CD8-positive, alpha-beta memory T cell (primary cell): ENCODE measurements around the gene LRGUK. TPM values are rescaled to one million over a fixed set of nuclear protein-coding genes. Genes with fewer than 3 reads are reported as not detected.
A peak's percentile ranks its signal among the peaks of the same experiment; 100 is the strongest.

ENCODE experiments used
- CTCF ChIA-PET: fragments of 350-600 bp; sonication (Branson Sonifier 250); formaldehyde crosslinking; loops from one replicate; lab custom pipeline; 2021; ENCODE audit warnings: antibody characterized with exemption; lab: Charles Lee
- POLR2A ChIA-PET: fragments of 350-600 bp; sonication (Branson Sonifier 250); formaldehyde crosslinking; loops from one replicate; lab custom pipeline; 2021; ENCODE audit warnings: antibody characterized with exemption; lab: Charles Lee
- DNase-seq, 5 donors: peaks; one replicate each; pipeline versions ENCODE4 v3.0.0 to v3.0.0-alpha.2; 2020 to 2022; ENCODE audit warnings: mixed read lengths in 1 of 5
- H3K27ac ChIP-seq: one replicate; pipeline ENCODE4 v1.7.0; 2013; ENCODE audit warnings: low read depth, mild to moderate bottlenecking, low read length, moderate library complexity
- H3K27me3 ChIP-seq: 2 replicates; pipeline ENCODE4 v1.7.0; 2013; ENCODE audit warnings: low read length, mild to moderate bottlenecking; ENCODE audit not compliant: insufficient read depth, poor library complexity, severe bottlenecking
- H3K36me3 ChIP-seq: 2 replicates; pipeline ENCODE4 v1.7.0; 2013; ENCODE audit warnings: mild to moderate bottlenecking, low read length, moderate library complexity; ENCODE audit not compliant: insufficient read depth
- H3K4me1 ChIP-seq: 2 replicates; pipeline ENCODE4 v1.7.0; 2013; ENCODE audit warnings: mild to moderate bottlenecking, low read length, moderate library complexity; ENCODE audit not compliant: insufficient read depth
- H3K4me3 ChIP-seq: 2 replicates; pipeline ENCODE4 v1.7.0; 2013; ENCODE audit warnings: mild to moderate bottlenecking, low read length
- H3K9me3 ChIP-seq: 2 replicates; pipeline ENCODE4 v1.7.0; 2013; ENCODE audit warnings: mild to moderate bottlenecking, low read length
- H3K27ac Mint-ChIP-seq, 8 donors: one replicate each; pipeline ENCODE4 v1.8.0; 2020 to 2021; ENCODE audit warnings: mixed read lengths in 8 of 8, mild to moderate bottlenecking in 6 of 8, inconsistent platforms in 3 of 8, moderate library complexity in 3 of 8
- H3K27me3 Mint-ChIP-seq, 2 donors: one replicate each; pipeline ENCODE4 v1.8.0; 2020 to 2021; ENCODE audit warnings: mixed read lengths in 2 of 2, mild to moderate bottlenecking in 1 of 2, moderate library complexity in 1 of 2
- H3K36me3 Mint-ChIP-seq, 3 donors: one replicate each; pipeline ENCODE4 v1.8.0; 2020 to 2021; ENCODE audit warnings: mixed read lengths in 3 of 3, inconsistent platforms in 1 of 3, mild to moderate bottlenecking in 1 of 3
- H3K4me1 Mint-ChIP-seq, 3 donors: one replicate each; pipeline ENCODE4 v1.8.0; 2020 to 2021; ENCODE audit warnings: mixed read lengths in 3 of 3, inconsistent platforms in 1 of 3, mild to moderate bottlenecking in 1 of 3
- H3K4me3 Mint-ChIP-seq, 7 donors: one replicate each; pipeline ENCODE4 v1.8.0; 2020 to 2021; ENCODE audit warnings: mixed read lengths in 7 of 7, mild to moderate bottlenecking in 6 of 7, moderate library complexity in 4 of 7, inconsistent platforms in 2 of 7
- H3K9me3 Mint-ChIP-seq, 5 donors: one replicate each; pipeline ENCODE4 v1.8.0; 2020 to 2022; ENCODE audit warnings: mixed read lengths in 5 of 5, mild to moderate bottlenecking in 3 of 5, moderate library complexity in 2 of 5, inconsistent platforms in 1 of 5
- polyA plus RNA-seq: library from polyadenylated mRNA; unstranded; fragments of 300-500 nt; fragmentation: Illumina TruSeq; gene quantifications from one replicate; pipeline ENCODE4 v1.2.3, GENCODE V29; 2021
- total RNA-seq, 2 experiments: library from RNA; stranded (reverse); gene quantifications; one replicate each; pipeline ENCODE4 v1.2.3, GENCODE V29; 2021

Gene LRGUK
- total and polyA plus RNA-seq, 3 experiments from 2014 or later, result 0.18 to 0.31 TPM; not detected in 1

GRCh38 chr7:134129856-134130523 is 2.9 kb downstream of the LRGUK start:
- DNase-seq, result no peak
- ChIA-PET POLR2A (no interaction called here), CTCF (no interaction called here)
- no peaks in the 10 kb centered on the region for H3K36me3 ChIP-seq
- H3K36me3 Mint-ChIP-seq, result peaks cover 0 to 2% (median 1%) of the 10 kb centered on the region in 3 donors
- peaks cover 9% of the 10 kb centered on the region for H3K4me1 ChIP-seq
- H3K27ac Mint-ChIP-seq, result no peak overlapping the region
- H3K9me3 ChIP-seq, result no peaks in the 10 kb centered on the region
- no peak overlapping the region for H3K4me3 ChIP-seq
- peaks cover 15 to 21% (median 19%) of the 10 kb centered on the region in 3 donors for H3K4me1 Mint-ChIP-seq
- H3K27ac ChIP-seq, result no peak overlapping the region
- H3K9me3 Mint-ChIP-seq, result no peaks in the 10 kb centered on the region
- H3K27me3 Mint-ChIP-seq, result peaks cover 16 to 49% of the 10 kb centered on the region in 2 donors
- H3K27me3 ChIP-seq, result peaks cover 7% of the 10 kb centered on the region
- H3K4me3 Mint-ChIP-seq, result peak overlapping the region in 2 of 7 donors; percentile 10 to 84

- no peaks in the 10 kb centered on the region for H3K9me3 ChIP-seq
- no peak overlapping the region for H3K27ac ChIP-seq
- CTCF ChIA-PET, result no interaction called here
These were observed 6.9 kb downstream of the LRGUK start for GRCh38 chr7:134134004-134134403.

GRCh38 chr7:134140889-134141867 is 14.0 kb downstream of the LRGUK start:
- H3K4me1 Mint-ChIP-seq, result peaks cover 0 to 3% (median 3%) of the 10 kb centered on the region in 3 donors
- Histone ChIP-seq H3K9me3 (no peaks in the 10 kb centered on the region), H3K36me3 (no peaks in the 10 kb centered on the region), H3K4me3 (no peak overlapping the region), H3K27me3 (no peaks in the 10 kb centered on the region), H3K27ac (no peak overlapping the region), H3K4me1 (no peaks in the 10 kb centered on the region)
- H3K9me3 Mint-ChIP-seq, result no peaks in the 10 kb centered on the region
- peak in 4 of 5 donors; percentile 7 to 52 (median 14) for DNase-seq
- CTCF ChIA-PET, result interaction anchor here (0.6 to 2.3 kb wide), 11 partner anchors 9 to 1859 kb away, joined by 3 to 11 read pairs (median 3); partner anchors contain the start of gene LRGUK
- no peaks in the 10 kb centered on the region for H3K36me3 Mint-ChIP-seq
- H3K4me3 Mint-ChIP-seq, result peak overlapping the region in 3 of 7 donors; percentile 2 to 61 (median 33)
- POLR2A ChIA-PET, result no interaction called here
- H3K27me3 Mint-ChIP-seq, result peaks cover 0 to 7% of the 10 kb centered on the region in 2 donors
- no peak overlapping the region for H3K27ac Mint-ChIP-seq

More at GRCh38 chr7:134134004-134134403, 6.9 kb downstream of the LRGUK start:
- Mint-ChIP-seq H3K9me3 (no peaks in the 10 kb centered on the region), H3K27me3 (peaks cover 13 to 35% of the 10 kb centered on the region in 2 donors), H3K4me3 (no peak overlapping the region), H3K27ac (no peak overlapping the region), H3K4me1 (no peaks in the 10 kb centered on the region), H3K36me3 (peaks cover 0 to 2% (median 0%) of the 10 kb centered on the region in 3 donors)
- no peaks in the 10 kb centered on the region for H3K27me3 ChIP-seq
- POLR2A ChIA-PET, result no interaction called here
- no peaks in the 10 kb centered on the region for H3K36me3 ChIP-seq
- H3K4me3 ChIP-seq, result no peak overlapping the region
- DNase-seq, result no peak
- H3K4me1 ChIP-seq, result no peaks in the 10 kb centered on the region

- no peak overlapping the region for H3K27ac Mint-ChIP-seq
- Histone ChIP-seq H3K27ac (no peak overlapping the region), H3K27me3 (no peaks in the 10 kb centered on the region), H3K4me1 (no peaks in the 10 kb centered on the region), H3K9me3 (no peaks in the 10 kb centered on the region), H3K4me3 (no peak overlapping the region), H3K36me3 (no peaks in the 10 kb centered on the region)
- no peaks in the 10 kb centered on the region for H3K9me3 Mint-ChIP-seq
- ChIA-PET POLR2A (no interaction called here), CTCF (interaction anchor here (0.7 to 2.3 kb wide), 8 partner anchors 9 to 44 kb away, joined by 3 to 11 read pairs (median 4); partner anchors contain the start of gene LRGUK)
- peaks cover 0 to 3% (median 3%) of the 10 kb centered on the region in 3 donors for H3K4me1 Mint-ChIP-seq
- no peaks in the 10 kb centered on the region for H3K36me3 Mint-ChIP-seq
- no peak overlapping the region for H3K4me3 Mint-ChIP-seq
- H3K27me3 Mint-ChIP-seq, result peaks cover 0 to 7% of the 10 kb centered on the region in 2 donors
- no peak for DNase-seq
These were observed 14.7 kb downstream of the LRGUK start for GRCh38 chr7:134141868-134142264.

- Histone ChIP-seq H3K27ac (no peak overlapping the region), H3K4me3 (no peak overlapping the region), H3K36me3 (no peaks in the 10 kb centered on the region), H3K4me1 (no peaks in the 10 kb centered on the region), H3K9me3 (no peaks in the 10 kb centered on the region), H3K27me3 (no peaks in the 10 kb centered on the region)
- no peak overlapping the region for H3K4me3 Mint-ChIP-seq
- H3K9me3 Mint-ChIP-seq, result no peaks in the 10 kb centered on the region
- ChIA-PET CTCF (interaction anchor here (1.4 kb wide), 1 partner anchor 12 kb away, joined by 4 read pairs; no protein-coding TSS in a partner anchor), POLR2A (no interaction called here)
- no peak overlapping the region for H3K27ac Mint-ChIP-seq
- H3K36me3 Mint-ChIP-seq, result no peaks in the 10 kb centered on the region
- H3K27me3 Mint-ChIP-seq, result no peaks in the 10 kb centered on the region
- no peaks in the 10 kb centered on the region for H3K4me1 Mint-ChIP-seq
- no peak for DNase-seq
These were observed 26.5 kb downstream of the LRGUK start for GRCh38 chr7:134153493-134154136.

- Mint-ChIP-seq H3K27me3 (peaks cover 0 to 3% of the 10 kb centered on the region in 2 donors), H3K4me3 (no peak overlapping the region), H3K27ac (no peak overlapping the region), H3K9me3 (no peaks in the 10 kb centered on the region), H3K4me1 (no peaks in the 10 kb centered on the region), H3K36me3 (no peaks in the 10 kb centered on the region)
- no peaks in the 10 kb centered on the region for H3K4me1 ChIP-seq
- H3K27ac ChIP-seq, result no peak overlapping the region
- no peaks in the 10 kb centered on the region for H3K27me3 ChIP-seq
- no peak for DNase-seq
- no peaks in the 10 kb centered on the region for H3K36me3 ChIP-seq
- ChIA-PET POLR2A (no interaction called here), CTCF (interaction anchor here (1.1 kb wide), 1 partner anchor 13 kb away, joined by 3 read pairs; no protein-coding TSS in a partner anchor)
- no peaks in the 10 kb centered on the region for H3K9me3 ChIP-seq
- H3K4me3 ChIP-seq, result no peak overlapping the region
These were observed 27.5 kb downstream of the LRGUK start for GRCh38 chr7:134154581-134155130.

- Histone ChIP-seq H3K9me3 (no peaks in the 10 kb centered on the region), H3K4me3 (no peak overlapping the region), H3K4me1 (no peaks in the 10 kb centered on the region), H3K27me3 (no peaks in the 10 kb centered on the region), H3K36me3 (no peaks in the 10 kb centered on the region), H3K27ac (no peak overlapping the region)
- CTCF ChIA-PET, result interaction anchor here (1.1 kb wide), 1 partner anchor 14 kb away, joined by 3 read pairs; no protein-coding TSS in a partner anchor
- H3K36me3 Mint-ChIP-seq, result no peaks in the 10 kb centered on the region
- no peak for DNase-seq
- H3K27me3 Mint-ChIP-seq, result peaks cover 0 to 5% of the 10 kb centered on the region in 2 donors
- POLR2A ChIA-PET, result no interaction called here
- no peak overlapping the region for H3K27ac Mint-ChIP-seq
- H3K9me3 Mint-ChIP-seq, result no peaks in the 10 kb centered on the region
- no peaks in the 10 kb centered on the region for H3K4me1 Mint-ChIP-seq
- no peak overlapping the region for H3K4me3 Mint-ChIP-seq
These were observed 28.1 kb downstream of the LRGUK start for GRCh38 chr7:134155206-134155605.
